CD8-positive, alpha-beta memory T cell (primary cell): Measurements from ENCODE around the gene ITGAX. TPM values are rescaled to one million over a fixed set of nuclear protein-coding genes. Genes with fewer than 3 reads are reported as not detected.

ENCODE experiments used
- CTCF ChIA-PET: fragments of 350-600 bp; sonication (Branson Sonifier 250); formaldehyde crosslinking; loops from one replicate; lab custom pipeline; 2021; ENCODE audit warnings: antibody characterized with exemption; lab: Charles Lee
- POLR2A ChIA-PET: fragments of 350-600 bp; sonication (Branson Sonifier 250); formaldehyde crosslinking; loops from one replicate; lab custom pipeline; 2021; ENCODE audit warnings: antibody characterized with exemption; lab: Charles Lee
- DNase-seq, 5 donors: peaks; one replicate each; pipeline versions ENCODE4 v3.0.0 to v3.0.0-alpha.2; 2020 to 2022; ENCODE audit warnings: mixed read lengths in 1 of 5
- H3K27ac ChIP-seq: one replicate; pipeline ENCODE4 v1.7.0; 2013; ENCODE audit warnings: low read depth, mild to moderate bottlenecking, low read length, moderate library complexity
- H3K27me3 ChIP-seq: 2 replicates; pipeline ENCODE4 v1.7.0; 2013; ENCODE audit warnings: low read length, mild to moderate bottlenecking; ENCODE audit not compliant: insufficient read depth, poor library complexity, severe bottlenecking
- H3K36me3 ChIP-seq: 2 replicates; pipeline ENCODE4 v1.7.0; 2013; ENCODE audit warnings: mild to moderate bottlenecking, low read length, moderate library complexity; ENCODE audit not compliant: insufficient read depth
- H3K4me1 ChIP-seq: 2 replicates; pipeline ENCODE4 v1.7.0; 2013; ENCODE audit warnings: mild to moderate bottlenecking, low read length, moderate library complexity; ENCODE audit not compliant: insufficient read depth
- H3K4me3 ChIP-seq: 2 replicates; pipeline ENCODE4 v1.7.0; 2013; ENCODE audit warnings: mild to moderate bottlenecking, low read length
- H3K9me3 ChIP-seq: 2 replicates; pipeline ENCODE4 v1.7.0; 2013; ENCODE audit warnings: mild to moderate bottlenecking, low read length
- H3K27ac Mint-ChIP-seq, 8 donors: one replicate each; pipeline ENCODE4 v1.8.0; 2020 to 2021; ENCODE audit warnings: mixed read lengths in 8 of 8, mild to moderate bottlenecking in 6 of 8, inconsistent platforms in 3 of 8, moderate library complexity in 3 of 8
- H3K27me3 Mint-ChIP-seq, 2 donors: one replicate each; pipeline ENCODE4 v1.8.0; 2020 to 2021; ENCODE audit warnings: mixed read lengths in 2 of 2, mild to moderate bottlenecking in 1 of 2, moderate library complexity in 1 of 2
- H3K36me3 Mint-ChIP-seq, 3 donors: one replicate each; pipeline ENCODE4 v1.8.0; 2020 to 2021; ENCODE audit warnings: mixed read lengths in 3 of 3, inconsistent platforms in 1 of 3, mild to moderate bottlenecking in 1 of 3
- H3K4me1 Mint-ChIP-seq, 3 donors: one replicate each; pipeline ENCODE4 v1.8.0; 2020 to 2021; ENCODE audit warnings: mixed read lengths in 3 of 3, inconsistent platforms in 1 of 3, mild to moderate bottlenecking in 1 of 3
- H3K4me3 Mint-ChIP-seq, 7 donors: one replicate each; pipeline ENCODE4 v1.8.0; 2020 to 2021; ENCODE audit warnings: mixed read lengths in 7 of 7, mild to moderate bottlenecking in 6 of 7, moderate library complexity in 4 of 7, inconsistent platforms in 2 of 7
- H3K9me3 Mint-ChIP-seq, 5 donors: one replicate each; pipeline ENCODE4 v1.8.0; 2020 to 2022; ENCODE audit warnings: mixed read lengths in 5 of 5, mild to moderate bottlenecking in 3 of 5, moderate library complexity in 2 of 5, inconsistent platforms in 1 of 5
- polyA plus RNA-seq: library from polyadenylated mRNA; unstranded; fragments of 300-500 nt; fragmentation: Illumina TruSeq; gene quantifications from one replicate; pipeline ENCODE4 v1.2.3, GENCODE V29; 2021
- total RNA-seq, 2 experiments: library from RNA; stranded (reverse); gene quantifications; one replicate each; pipeline ENCODE4 v1.2.3, GENCODE V29; 2021

Gene ITGAX
- total and polyA plus RNA-seq, 3 experiments from 2014 or later, result 0.46 to 2.7 (median 2.1) TPM

DNA sequence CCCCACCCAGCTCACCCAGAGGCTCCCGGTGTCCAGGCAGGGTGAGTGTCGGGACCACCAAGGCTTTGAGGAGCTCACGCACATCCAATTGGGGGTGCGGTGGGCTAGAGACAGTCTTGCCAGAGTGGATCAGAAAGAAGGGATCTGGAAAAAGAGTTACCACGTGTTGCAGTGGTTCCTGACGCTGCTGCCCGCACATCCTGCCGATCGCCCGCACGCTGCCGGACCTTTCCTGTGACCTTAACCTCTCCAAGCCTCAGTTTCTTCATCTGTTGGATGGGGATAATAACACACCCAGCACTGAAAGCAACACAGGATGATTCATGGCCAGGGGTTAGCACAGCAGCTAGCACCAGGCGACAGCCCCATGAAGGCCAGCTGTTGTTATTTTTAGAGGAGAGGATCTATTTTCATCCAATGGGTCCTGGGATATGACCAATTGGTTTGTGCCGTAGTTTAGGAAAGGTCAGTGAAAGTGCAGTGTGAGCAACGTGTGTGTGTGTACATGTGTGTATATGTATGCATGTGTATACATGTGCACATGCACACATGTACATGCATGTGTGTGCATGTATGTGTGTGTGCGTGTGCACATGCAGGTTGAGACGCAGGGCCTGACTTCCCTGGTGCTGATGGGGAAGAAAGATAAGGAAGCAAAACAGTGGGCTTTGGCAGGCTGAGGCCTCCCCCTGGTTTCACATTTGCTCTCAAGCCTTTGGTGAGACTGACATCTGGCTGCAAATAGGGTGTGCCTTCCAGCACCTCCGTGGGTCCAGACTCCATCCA is 2.5 kb downstream of the ITGAX start:
- DNase-seq, result no peak
- Mint-ChIP-seq H3K4me3 (no peak overlapping the region), H3K27me3 (peaks cover 0 to 2% of the 10 kb centered on the region in 2 donors), H3K27ac (peak overlapping the region in 7 of 8 donors; percentile 53 to 77 (median 63)), H3K36me3 (no peaks in the 10 kb centered on the region), H3K9me3 (no peaks in the 10 kb centered on the region), H3K4me1 (peaks cover 38 to 51% (median 41%) of the 10 kb centered on the region in 3 donors)
- Histone ChIP-seq H3K27ac (no peak overlapping the region), H3K4me1 (peaks cover 17% of the 10 kb centered on the region), H3K9me3 (no peaks in the 10 kb centered on the region), H3K36me3 (no peaks in the 10 kb centered on the region), H3K4me3 (no peak overlapping the region), H3K27me3 (no peaks in the 10 kb centered on the region)
- POLR2A ChIA-PET, result interaction anchor here (0.5 kb wide), 1 partner anchor 94 kb away, joined by 4 read pairs; no protein-coding TSS in a partner anchor
- CTCF ChIA-PET, result interaction anchor here (1.2 kb wide), 1 partner anchor 155 kb away, joined by 3 read pairs; the partner anchor contains the start of gene PYCARD

DNA sequence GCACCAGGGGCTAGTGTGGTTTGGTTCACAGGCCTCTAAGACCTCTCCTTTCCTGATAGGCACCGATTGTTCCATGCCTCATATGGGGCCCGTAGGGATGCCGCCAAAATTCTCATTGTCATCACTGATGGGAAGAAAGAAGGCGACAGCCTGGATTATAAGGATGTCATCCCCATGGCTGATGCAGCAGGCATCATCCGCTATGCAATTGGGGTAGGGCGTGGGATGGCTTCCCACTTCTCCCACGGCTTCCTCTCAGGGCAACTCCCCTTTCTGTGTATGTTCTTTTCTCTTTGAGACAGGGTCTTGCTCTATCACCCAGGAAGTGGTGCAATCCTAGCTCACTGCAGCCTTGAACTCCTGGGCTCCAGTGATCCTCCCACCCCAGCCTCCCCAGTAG is 5.3 kb downstream of the ITGAX start:
- Mint-ChIP-seq H3K27ac (peak overlapping the region in 1 of 8 donors; percentile 68), H3K9me3 (no peaks in the 10 kb centered on the region), H3K4me3 (peak overlapping the region in 1 of 7 donors; percentile 18), H3K27me3 (no peaks in the 10 kb centered on the region), H3K4me1 (peaks cover 32 to 36% (median 33%) of the 10 kb centered on the region in 3 donors), H3K36me3 (no peaks in the 10 kb centered on the region)
- no peaks in the 10 kb centered on the region for H3K36me3 ChIP-seq
- no peak overlapping the region for H3K4me3 ChIP-seq
- H3K4me1 ChIP-seq, result peaks cover 13% of the 10 kb centered on the region
- no peak overlapping the region for H3K27ac ChIP-seq
- no peaks in the 10 kb centered on the region for H3K27me3 ChIP-seq
- no peaks in the 10 kb centered on the region for H3K9me3 ChIP-seq
- ChIA-PET CTCF (interaction anchor here (1.2 kb wide), 1 partner anchor 22 kb away, joined by 4 read pairs; no protein-coding TSS in a partner anchor), POLR2A (no interaction called here)
- DNase-seq, result no peak

DNA sequence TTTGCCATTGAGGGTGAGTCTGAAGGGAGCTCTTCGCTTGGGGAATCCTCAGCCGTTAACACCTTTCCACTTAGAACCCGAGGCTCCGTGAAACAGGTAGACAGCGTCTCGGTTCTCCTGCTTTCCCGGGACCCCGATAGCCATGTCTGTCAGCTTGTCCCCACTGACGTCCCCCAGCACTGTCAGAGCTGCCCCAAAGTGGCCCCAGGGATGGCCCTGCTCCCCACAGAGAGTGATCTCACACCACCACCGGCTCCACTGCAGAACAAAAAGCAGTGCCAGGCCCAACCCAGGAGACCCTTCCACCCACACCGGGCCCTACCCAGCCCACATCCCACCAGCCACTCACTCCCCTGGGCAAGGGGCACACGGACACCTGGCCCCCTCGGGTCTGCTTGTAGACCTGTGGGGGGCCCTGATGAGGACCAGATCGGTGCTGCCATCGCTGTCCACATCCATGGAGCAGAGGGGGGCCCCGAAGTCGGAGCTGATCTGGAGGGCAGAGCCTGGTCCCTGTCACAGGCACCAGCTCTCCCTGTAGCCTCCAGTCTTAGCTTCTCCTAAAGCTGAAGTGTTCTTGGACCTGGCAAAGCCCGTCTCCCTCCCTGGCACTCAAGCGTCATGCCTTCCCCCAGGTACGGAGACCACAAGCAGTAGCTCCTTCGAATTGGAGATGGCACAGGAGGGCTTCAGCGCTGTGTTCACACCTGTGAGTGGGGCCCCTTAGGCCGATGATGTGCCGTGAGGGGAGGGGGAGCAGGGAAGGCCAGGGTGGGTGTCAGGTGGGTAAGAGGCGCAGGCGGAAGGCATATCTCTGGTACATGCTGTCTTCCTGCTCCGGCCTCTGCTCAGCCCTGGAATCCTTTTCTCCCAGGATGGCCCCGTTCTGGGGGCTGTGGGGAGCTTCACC is 6.5 kb downstream of the ITGAX start:
- Histone ChIP-seq H3K4me1 (peaks cover 8% of the 10 kb centered on the region), H3K36me3 (no peaks in the 10 kb centered on the region), H3K4me3 (no peak overlapping the region), H3K9me3 (no peaks in the 10 kb centered on the region), H3K27me3 (no peaks in the 10 kb centered on the region), H3K27ac (no peak overlapping the region)
- Mint-ChIP-seq H3K4me3 (no peak overlapping the region), H3K27me3 (no peaks in the 10 kb centered on the region), H3K36me3 (no peaks in the 10 kb centered on the region), H3K27ac (no peak overlapping the region), H3K9me3 (no peaks in the 10 kb centered on the region), H3K4me1 (peaks cover 35 to 37% (median 36%) of the 10 kb centered on the region in 3 donors)
- ChIA-PET CTCF (no interaction called here), POLR2A (no interaction called here)
- DNase-seq, result no peak

DNA sequence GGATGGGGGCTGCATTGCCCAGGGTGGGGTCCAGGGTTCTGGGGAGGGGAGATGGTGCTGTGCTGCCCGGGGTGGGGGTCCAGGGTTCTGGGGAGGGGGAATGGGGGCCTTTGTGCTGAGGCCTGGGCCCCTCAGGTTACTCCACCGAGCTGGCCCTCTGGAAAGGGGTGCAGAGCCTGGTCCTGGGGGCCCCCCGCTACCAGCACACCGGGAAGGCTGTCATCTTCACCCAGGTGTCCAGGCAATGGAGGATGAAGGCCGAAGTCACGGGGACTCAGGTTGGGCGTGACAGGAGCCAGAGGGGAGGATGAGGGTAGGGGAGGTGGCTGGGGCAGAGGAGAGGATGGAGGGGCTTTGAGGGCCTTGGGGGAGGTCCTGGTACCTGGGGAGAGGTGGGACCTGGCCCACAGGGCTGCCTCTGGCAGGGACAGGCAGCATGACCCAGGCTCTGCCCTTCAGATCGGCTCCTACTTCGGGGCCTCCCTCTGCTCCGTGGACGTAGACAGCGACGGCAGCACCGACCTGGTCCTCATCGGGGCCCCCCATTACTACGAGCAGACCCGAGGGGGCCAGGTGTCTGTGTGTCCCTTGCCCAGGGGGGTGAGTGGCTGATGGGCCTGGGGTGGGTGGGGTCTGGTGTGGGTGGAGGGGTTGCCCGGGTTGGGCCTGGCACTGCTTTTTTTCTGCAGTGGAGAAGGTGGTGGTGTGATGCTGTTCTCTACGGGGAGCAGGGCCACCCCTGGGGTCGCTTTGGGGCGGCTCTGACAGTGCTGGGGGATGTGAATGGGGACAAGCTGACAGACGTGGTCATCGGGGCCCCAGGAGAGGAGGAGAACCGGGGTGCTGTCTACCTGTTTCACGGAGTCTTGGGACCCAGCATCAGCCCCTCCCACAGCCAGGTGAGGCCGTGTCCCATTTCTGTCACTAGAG is 7.8 kb downstream of the ITGAX start:
- Mint-ChIP-seq H3K36me3 (no peaks in the 10 kb centered on the region), H3K4me1 (peaks cover 39 to 43% (median 40%) of the 10 kb centered on the region in 3 donors), H3K4me3 (no peak overlapping the region), H3K27ac (no peak overlapping the region), H3K9me3 (no peaks in the 10 kb centered on the region), H3K27me3 (no peaks in the 10 kb centered on the region)
- Histone ChIP-seq H3K4me1 (peaks cover 8% of the 10 kb centered on the region), H3K27me3 (no peaks in the 10 kb centered on the region), H3K9me3 (no peaks in the 10 kb centered on the region), H3K4me3 (no peak overlapping the region), H3K36me3 (no peaks in the 10 kb centered on the region), H3K27ac (no peak overlapping the region)
- DNase-seq, result no peak
- ChIA-PET POLR2A (no interaction called here), CTCF (interaction anchor here (0.6 kb wide), 1 partner anchor 13 kb away, joined by 3 read pairs; no protein-coding TSS in a partner anchor)

DNA sequence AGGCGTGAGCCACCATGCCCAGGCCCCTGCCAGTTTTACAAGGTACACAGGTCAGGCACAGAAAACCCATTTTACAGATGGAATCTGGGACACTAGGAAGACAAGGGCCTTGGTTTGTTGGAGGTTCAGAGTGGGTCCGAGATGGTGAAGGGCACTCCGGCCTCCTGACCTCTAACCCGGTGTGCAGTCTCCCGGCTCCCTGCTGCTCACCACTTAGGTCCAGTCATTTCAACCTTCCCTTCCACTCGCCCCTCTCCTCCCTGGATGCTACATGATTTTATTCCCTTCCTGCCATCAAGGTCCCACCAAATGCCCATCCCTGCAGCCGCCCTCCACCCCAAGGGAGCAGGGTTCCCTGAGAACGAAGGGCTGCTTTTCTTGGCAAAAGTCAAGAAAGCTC is 8.7 kb downstream of the ITGAX start:
- no peak overlapping the region for H3K4me3 Mint-ChIP-seq
- ChIA-PET CTCF (no interaction called here), POLR2A (no interaction called here)
- no peaks in the 10 kb centered on the region for H3K36me3 Mint-ChIP-seq
- Histone ChIP-seq H3K36me3 (no peaks in the 10 kb centered on the region), H3K27me3 (no peaks in the 10 kb centered on the region), H3K4me3 (no peak overlapping the region), H3K4me1 (peaks cover 8% of the 10 kb centered on the region), H3K9me3 (no peaks in the 10 kb centered on the region), H3K27ac (no peak overlapping the region)
- no peak for DNase-seq
- H3K27ac Mint-ChIP-seq, result no peak overlapping the region
- H3K9me3 Mint-ChIP-seq, result no peaks in the 10 kb centered on the region
- no peaks in the 10 kb centered on the region for H3K27me3 Mint-ChIP-seq
- peaks cover 38 to 40% (median 38%) of the 10 kb centered on the region in 3 donors for H3K4me1 Mint-ChIP-seq

DNA sequence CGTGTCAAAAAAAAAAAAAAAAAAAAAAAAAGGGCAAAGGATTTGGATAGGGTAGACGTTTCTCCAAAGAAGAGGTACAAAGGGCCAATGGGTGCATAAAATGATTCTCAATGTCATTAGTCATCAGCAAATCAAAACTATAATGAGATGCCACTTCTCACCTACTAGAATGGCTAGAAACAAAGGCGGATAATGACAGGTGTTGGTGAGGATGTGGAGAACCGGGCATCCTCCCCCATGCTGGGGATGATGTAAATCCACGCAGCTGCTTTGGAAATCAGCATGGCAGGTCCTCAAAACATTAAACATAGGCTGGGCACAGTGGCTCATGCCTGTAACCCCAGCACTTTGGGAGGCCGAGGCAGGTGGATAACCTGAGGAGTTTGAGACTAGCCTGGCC is 9.4 kb downstream of the ITGAX start:
- Histone ChIP-seq H3K4me1 (peaks cover 8% of the 10 kb centered on the region), H3K27me3 (no peaks in the 10 kb centered on the region), H3K27ac (no peak overlapping the region), H3K4me3 (no peak overlapping the region), H3K36me3 (no peaks in the 10 kb centered on the region), H3K9me3 (no peaks in the 10 kb centered on the region)
- H3K9me3 Mint-ChIP-seq, result no peaks in the 10 kb centered on the region
- H3K4me3 Mint-ChIP-seq, result peak overlapping the region in 5 of 7 donors; percentile 29 to 86 (median 74)
- H3K27ac Mint-ChIP-seq, result peak overlapping the region in 4 of 8 donors; percentile 34 to 89 (median 80)
- no peaks in the 10 kb centered on the region for H3K27me3 Mint-ChIP-seq
- ChIA-PET POLR2A (no interaction called here), CTCF (no interaction called here)
- peaks cover 38 to 40% (median 38%) of the 10 kb centered on the region in 3 donors for H3K4me1 Mint-ChIP-seq
- DNase-seq, result no peak
- no peaks in the 10 kb centered on the region for H3K36me3 Mint-ChIP-seq

DNA sequence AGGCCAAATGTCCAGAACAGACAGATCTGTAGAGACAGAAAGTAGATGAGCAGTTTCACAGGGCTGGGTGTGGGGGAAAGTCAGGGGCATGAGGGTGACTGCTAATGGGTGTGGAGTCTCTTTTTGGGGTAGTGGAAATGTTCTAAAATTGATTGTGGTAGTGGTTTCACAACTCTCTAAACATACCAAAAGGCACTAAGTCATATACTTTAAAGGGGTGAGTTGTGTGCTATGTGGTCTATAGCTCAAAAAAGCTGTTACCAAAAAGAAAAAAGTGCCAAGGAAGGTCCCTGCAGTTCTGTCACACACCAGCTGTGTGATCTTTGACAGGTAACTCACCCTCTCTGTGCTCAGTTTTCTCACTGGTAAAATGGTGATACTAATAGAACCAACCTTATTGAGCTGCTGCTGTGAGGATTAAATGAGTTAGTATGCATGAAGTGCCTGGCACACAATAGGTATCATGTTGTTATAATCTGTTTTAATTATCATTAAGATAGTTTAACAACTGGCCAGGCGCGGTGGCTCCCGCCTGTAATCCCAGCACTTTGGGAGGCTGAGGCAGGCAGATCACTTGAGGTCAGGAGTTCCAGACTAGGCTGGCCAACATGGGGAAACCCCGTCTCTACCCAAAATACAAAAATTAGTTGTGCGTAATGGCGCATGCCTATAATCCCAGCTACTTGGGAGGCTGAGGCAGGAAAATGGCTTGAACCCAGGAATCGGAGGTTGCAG is 10.3 kb downstream of the ITGAX start:
- POLR2A ChIA-PET, result no interaction called here
- peak overlapping the region; percentile 26 for H3K27ac ChIP-seq
- H3K4me3 ChIP-seq, result no peak overlapping the region
- Mint-ChIP-seq H3K27me3 (no peaks in the 10 kb centered on the region), H3K36me3 (no peaks in the 10 kb centered on the region), H3K27ac (peak overlapping the region; percentile 35 to 93 (median 84)), H3K9me3 (no peaks in the 10 kb centered on the region), H3K4me3 (peak overlapping the region; percentile 21 to 86 (median 70)), H3K4me1 (peaks cover 38 to 40% (median 38%) of the 10 kb centered on the region in 3 donors)
- peaks cover 8% of the 10 kb centered on the region for H3K4me1 ChIP-seq
- DNase-seq, result peak in 1 of 5 donors; percentile 60
- CTCF ChIA-PET, result no interaction called here
- H3K9me3 ChIP-seq, result no peaks in the 10 kb centered on the region
- no peaks in the 10 kb centered on the region for H3K36me3 ChIP-seq
- H3K27me3 ChIP-seq, result no peaks in the 10 kb centered on the region
